GM18502 (cell line): ENCODE data around the gene MALT1.
"Not testable (repeated sequence)": the region's sequence is repeated elsewhere in the genome, so short reads cannot be mapped to it uniquely, and the experiment has no call there.

ENCODE experiments used
- ATAC-seq: cut with Tn5 transposase; IDR thresholded peaks from one replicate; pipeline ENCODE4 v1.9.1; 2021; ENCODE audit warnings: mild to moderate bottlenecking; ENCODE audit not compliant: unreplicated experiment, poor library complexity

The MALT1 gene

DNA sequence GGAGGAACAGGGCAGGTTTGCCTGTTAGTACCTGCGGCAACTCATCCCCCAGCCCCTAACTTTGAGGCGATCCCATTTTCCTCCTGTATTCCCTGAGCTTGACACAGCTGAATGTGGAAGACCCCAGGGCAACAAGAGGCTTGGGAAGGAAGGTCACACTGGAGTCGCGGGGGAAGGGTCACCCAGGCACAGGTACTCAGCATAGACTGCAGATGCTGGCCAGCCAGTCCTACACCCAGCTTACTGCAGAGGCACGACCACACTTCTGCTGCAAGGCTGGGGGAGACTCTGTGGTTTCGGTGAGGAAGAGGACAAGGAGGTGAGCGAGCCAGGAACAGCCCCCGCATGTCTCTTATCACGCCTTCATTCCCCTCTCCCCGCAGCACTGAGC lies 91.5 kb downstream of the MALT1 start:
- no peak for ATAC-seq

DNA sequence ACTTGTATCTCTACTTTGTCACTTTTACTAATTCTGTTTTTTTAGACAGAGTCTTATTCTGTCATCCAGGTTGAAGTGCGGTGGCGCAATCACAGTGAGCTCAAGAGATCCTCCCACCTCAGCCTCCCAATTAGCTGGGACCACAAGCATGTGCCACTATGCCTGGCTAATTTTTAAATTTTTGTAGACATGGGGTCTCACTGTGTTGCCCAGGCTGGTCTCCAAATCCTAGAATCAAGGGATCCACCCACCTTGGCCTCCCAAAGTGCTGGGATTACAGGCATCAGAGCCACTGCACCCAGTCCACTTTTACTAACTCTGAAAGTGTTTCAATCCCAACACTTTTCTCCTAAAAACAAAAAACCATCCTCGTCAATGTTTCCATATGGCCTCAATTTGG lies 94.9 kb downstream of the MALT1 start:
- ATAC-seq, result no peak

DNA sequence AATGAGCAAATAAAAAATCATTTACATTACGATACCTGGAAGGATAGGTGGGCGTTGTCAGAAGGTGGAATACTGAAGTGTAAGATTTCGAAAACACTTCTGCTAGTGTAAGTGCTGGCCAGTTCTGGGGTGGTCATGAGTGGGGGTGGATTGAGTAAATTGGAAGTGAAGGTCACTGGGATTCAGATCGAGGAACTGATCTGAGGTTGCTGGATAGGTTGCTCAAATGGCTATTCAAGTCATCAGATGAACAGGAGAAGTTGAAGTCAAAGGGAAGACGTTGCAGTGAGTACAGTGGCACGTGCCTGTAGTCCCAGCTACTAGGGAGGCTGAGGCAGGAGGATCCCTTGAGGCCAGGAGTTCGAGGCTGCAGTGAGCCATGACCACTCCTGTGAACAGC lies 95.7 kb downstream of the MALT1 start:
- no peak for ATAC-seq

DNA sequence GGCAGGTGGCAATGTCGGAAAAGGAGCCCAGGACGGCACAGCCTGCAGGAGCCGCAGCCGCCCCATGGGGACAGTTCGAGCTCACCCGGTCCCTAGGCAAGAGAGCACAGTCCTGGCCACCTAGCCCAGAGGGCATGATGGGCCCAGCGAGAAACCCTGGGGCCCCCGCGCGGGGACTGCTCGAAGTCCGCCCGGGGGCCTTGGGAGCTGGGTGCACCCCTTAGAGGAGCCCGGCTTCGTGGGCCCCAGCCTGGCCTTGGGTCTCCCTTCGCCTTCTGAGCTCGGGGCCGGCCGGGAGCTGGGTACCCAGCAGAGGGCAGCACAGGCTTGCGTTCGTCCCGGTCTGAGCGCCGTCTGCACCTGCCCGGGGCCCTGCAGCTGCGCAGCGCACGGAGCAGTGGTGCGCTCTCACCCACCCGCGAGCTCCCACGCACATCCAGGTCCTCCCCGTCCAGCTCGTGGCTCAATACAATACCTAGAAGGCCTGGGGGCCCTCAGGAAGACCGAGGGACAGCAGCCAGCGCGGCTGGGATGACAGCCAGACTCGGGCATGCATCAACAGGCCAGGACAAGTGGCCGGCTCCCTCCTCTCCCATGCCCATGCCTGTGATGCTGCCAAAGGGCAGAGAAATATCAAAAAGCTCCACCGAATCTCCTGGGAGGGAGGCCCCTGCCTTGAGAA lies 97.2 kb downstream of the MALT1 start:
- ATAC-seq, result peak; percentile 92

DNA sequence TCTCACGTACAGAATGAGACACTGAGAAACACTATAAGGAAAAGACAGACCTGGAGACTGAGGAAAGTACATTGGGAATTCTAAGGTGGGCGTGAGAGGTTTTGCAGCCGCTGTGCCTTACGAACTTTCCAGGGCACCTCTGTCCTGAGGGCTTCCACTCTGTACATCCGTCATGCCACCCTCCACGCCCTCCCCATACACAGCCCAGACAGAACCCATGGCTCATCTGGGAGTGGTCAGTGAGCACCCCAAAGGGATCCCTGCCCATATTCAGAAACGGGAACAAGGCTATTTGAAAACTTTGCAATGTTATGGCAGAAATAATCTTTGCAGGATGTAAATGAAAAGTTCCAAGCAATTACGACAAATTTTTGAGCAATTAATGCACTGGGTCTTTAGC lies 98.1 kb downstream of the MALT1 start:
- no peak for ATAC-seq

DNA sequence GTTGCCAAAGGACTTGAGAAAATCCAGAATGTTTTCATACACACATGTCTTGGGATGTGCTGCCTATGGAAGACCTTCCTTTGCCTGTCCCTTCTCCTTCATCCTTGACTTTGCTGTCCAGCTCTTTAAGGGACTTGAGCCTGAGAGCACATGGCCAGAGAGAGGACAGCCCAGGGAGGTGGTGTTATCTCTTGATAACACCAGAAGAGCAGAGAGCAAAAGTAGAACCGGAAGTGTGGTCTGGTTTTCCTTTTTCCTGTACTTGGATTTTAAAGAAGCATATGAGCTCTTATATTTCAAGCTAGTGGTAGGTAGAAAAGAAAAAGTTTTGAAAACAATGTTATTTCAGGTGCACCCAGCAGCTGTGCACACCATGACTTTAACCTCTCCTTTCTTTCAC lies 99.3 kb downstream of the MALT1 start:
- no peak for ATAC-seq

DNA sequence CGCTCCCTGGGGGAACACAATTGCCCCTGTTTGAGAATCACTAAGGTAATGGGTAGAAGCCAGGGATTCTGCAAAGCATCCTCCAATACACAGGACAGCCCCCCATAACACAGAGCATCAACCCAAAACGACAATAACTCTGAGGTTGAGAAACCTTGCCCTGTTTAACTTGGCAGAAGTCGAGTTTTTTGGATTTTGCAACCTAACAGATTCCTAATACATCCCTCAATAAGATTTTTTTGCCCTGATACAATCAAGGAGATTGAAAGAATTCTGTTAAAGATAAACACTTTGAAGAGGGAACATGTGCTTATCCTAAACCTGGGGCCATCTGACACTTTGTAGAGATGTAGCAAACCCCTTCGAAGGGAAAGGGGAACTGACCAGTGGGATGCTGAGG lies 100.9 kb downstream of the MALT1 start:
- ATAC-seq, result no peak

DNA sequence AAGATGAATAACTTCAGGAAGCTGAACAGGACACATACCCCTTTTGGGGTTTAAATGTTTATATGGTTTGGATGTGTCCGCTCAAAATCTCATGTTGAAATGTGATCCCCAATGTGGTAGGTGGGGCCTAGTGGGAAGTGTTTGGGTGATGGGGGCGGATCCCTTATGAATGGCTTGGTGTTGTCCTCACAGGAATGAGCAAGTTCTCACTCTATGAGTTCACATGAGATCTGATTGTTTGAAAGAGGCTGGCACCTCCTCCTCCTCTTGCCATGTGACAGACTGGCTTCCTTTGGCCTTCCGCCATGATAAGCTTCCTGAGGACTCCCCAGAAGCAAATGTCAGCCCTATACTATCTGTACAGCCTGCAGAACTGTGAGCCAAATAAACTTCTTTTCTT lies 104.8 kb downstream of the MALT1 start:
- no peak for ATAC-seq

DNA sequence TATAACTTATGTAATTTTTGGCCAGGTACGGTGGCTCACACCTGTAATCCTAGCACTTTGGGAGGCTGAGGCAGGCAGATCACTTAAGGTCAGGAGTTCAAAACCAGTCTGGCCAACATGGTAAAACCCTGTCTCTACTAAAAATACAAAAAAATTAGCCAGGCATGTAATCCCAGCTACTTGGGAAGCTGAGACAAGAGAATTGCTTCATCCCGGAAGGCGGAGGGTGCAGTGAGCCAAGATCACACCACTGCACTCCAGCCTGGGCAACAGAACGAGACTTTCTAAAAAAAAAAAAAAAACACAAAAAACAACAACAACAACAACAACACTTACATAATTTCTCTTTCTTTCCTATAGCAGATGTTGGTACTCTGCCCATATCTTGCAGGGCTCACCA lies 105.3 kb downstream of the MALT1 start:
- not testable (repeated sequence) for ATAC-seq

DNA sequence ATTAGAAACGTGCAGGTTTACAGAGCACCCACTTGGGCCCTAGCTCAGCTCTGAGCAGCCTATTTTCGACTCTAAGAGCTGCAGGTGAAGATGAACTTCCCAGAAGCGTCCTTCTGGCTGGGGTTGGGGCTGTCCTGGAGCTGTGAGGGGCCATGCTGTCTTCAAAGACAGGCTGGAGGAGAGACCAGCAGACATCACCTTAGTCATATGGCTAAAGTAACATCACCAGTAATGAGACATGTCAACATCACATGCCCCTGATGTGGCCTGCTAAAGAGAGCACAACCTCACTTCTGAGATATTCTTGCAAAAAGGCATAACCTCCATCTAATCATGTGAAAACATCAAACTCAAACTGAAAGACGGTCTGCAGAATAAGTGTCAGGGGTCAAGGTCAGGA lies 106.2 kb downstream of the MALT1 start:
- no peak for ATAC-seq

DNA sequence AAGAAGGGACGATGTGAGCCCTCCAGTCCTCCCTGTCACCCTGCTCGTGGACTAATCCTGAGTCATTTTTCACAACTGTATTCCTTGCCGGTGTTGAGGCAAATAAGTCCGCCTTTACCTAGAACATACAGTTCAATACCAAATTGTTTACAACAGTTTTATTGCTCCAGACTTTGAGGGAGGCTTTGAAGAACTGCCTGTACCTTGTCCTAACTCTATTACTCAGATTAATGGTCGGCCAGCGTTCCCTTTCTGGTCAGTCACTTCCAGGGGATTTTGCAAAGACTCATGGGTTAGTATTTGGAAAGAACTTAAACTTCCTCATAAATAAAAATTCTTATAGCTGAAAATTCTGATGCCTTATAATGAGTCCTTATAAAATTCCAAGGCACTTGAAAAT lies 108.3 kb downstream of the MALT1 start:
- no peak for ATAC-seq

DNA sequence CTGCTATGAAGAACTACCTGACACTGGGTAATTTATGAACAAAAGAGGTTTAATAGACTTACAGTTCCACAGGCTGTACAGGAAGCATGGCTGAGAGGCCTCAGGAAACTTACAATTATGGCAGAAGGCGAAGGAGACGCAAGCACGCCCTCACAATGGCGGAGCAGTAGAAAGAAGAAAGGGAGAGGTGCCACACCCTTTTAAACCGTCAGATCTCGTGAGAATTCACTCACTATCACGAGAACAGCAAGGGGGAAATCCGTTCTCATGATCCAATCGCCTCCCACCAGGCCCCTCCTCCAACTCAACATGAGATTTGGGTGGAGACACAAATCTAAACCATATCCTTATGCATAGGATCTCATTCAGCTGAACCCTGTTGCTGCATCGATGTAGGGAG lies 108.8 kb downstream of the MALT1 start:
- no peak for ATAC-seq

DNA sequence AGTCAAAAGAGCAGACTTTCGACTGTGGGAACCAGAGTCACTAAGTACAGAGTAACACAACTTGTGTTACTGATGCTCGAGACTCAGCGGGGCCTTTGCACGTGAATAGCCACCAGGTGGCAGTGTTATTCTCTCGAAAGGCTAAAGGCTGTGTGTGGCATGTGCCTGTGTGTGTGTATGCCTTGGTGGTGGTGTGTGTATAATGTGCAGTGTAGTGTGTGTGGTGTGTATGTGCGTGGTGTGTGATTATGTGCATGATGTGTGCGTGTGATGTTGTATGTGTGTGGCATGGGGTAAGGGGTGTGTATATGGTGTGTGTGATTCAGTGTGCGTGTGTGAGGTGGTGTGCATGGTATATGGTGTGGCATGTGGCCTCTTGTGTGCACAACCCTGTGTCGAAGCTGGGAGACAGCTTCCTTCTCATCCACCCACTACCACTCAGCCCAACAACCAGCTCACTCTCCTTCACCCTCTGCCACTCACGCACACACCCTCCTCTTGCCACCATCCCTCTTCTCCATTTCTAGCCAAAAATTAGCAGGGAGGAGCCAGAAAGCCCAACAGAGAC lies 110.4 kb downstream of the MALT1 start:
- peak; percentile 82 for ATAC-seq

DNA sequence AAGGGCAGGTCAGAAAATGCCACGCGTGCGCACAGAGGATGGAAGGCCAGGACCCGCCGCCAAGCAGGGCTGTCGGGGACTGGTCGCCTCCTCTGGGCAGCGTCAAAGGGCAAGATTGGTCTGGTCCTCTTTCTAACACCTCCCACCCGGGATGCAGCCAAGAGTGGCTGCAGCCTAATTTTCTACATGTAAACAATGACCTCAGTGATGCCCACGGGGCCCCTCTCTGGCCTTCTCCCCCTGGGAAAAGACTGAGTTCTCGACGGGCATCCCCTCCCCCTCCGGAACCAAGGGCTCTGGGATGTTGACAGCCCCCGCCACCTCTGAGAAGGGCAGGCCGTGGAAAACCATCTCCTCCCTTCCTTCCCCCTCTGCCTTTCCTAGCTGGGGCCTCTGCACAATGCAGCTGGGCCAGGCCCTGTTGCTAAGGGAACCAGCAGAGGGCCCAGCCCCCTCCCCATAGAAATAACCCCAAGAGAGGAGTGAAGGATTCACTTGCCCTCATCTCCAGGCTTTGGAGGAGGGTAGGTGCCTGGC lies 113.4 kb downstream of the MALT1 start:
- ATAC-seq, result no peak

DNA sequence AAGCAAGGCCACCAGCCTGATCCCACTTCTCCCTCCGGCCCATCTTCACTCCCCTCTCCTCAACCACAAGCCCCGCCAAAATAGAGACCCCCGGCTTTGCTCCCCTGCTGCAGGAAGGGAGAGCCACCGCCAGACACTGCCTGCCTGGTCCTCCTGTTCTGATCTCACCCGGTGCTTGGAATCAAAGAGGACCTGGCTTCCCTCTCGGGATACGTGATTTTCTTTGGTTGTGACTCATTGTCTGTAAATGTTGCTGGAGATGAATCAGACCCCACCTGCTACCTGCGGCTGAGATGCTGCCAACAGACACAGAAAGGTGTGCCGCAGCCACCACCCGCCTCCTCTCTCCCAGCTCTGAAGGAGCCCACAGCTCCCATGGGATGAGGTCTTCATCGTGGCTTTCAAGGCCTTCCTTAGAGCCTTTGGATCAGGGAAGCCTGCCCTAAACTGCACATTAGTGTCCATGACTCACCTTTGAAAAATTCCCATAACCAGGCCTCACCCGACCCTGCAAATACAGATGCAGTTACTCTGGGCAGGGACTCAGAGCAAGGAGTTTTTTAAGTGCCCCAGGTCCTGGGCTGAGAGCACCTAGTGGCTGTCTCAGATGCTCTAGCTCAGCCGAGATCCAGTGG lies 114.0 kb downstream of the MALT1 start:
- no peak for ATAC-seq

DNA sequence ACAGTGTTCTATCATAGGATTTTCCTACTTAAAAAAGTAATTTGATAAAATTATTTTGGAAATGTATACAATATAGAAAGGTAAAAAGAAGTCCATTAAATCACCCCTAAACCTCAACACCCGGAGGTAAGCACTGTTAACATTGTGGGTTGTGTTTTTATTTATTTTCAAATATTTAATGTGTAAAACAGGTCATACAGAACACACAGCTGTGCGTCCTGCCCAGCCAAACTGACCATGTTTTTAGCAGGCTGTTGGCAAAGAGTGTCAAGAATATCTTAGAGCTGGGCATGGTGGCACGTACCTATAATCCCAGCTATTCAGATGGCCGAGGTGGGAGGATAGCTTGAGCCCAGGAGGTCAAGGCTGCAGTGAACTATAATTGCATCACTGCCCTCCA lies 114.6 kb downstream of the MALT1 start:
- ATAC-seq, result no peak

DNA sequence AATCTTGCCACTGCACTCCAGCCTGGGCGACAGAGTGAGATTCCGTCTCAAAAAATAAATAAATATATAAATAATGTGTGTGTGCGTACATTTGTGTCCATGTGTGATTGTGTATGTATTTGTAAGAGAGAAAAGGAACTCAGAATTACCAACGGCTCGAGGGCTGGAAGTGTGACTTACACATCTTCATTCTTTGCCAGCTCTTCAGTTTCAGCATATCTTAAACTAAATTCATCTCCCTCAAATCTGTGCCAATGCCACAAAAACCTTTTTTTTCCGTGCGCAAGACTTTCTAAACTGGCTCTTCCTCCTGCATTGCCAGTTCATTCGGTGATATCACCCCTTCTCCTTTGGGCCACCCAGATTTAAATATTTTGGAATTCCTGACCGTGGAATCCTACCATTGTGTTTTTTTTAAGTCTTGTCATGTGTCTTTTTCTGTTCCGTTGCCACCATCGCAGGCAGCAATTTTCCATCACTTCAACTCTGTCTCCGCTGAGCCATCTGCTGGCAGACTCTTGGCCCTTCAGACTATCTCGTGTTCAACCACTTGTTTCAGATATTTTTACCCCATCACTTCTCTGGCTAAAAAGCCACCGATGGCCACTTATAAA lies 116.4 kb downstream of the MALT1 start:
- ATAC-seq, result no peak

DNA sequence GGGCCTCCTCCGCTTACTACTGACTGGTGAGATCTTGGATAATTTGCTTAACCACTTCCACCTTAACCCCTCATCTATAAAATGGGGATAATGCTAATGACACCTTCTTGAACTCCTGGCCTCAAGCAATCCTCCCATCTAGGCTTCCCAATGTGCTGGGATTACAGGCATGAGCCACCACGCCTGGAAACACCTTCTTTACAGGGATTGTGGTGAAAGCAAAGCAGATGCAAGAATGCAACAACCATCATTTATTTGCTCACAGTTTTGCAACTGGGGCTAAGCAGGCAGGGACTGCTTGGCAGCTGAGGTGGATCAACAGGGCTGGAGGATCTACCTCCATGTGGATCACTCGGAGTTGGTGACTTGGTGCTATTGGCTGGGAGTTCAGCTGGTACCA lies 117.2 kb downstream of the MALT1 start:
- no peak for ATAC-seq

DNA sequence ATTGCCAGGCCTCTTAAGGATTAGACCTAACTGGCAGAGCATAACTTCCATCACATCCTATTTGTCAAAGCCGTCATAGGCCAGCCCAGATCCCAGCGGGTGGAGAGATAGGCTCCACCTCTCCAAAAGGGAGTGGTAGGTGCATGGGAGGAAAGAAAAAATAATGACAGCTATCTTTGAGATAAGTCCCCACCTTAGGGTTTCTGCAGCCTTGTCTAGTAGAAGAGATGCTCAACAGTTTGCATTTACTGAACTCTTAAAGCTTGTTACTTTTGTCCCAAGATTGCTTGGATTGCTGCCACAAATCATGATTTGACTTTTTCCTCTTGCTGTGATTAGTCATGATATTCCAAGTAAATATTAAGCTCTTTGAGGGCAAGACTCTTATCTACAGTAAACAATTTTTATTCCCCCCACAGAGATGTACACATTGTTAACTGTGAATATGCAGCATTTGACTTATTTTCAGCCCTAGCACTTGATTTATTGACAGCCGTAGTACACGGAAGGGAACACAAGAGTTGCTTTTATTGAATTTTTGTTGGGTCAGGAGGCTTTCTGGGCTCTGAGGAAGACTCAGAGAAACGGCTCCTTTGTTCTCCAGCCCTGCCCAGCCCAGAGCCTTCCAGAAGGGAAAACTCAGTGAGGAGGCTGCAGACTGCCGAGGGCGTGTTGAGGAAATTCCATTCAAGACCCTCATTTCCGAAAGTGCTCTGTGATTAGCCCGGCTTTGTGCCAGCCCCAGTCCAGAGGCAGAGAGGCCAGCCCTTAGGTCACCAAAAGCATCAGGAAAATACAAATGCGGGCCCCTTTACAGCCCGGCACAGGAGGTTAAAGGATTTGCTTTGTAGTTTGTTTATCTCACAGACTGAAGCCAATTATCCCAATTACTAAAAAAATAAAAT lies 118.0 kb downstream of the MALT1 start:
- no peak for ATAC-seq

DNA sequence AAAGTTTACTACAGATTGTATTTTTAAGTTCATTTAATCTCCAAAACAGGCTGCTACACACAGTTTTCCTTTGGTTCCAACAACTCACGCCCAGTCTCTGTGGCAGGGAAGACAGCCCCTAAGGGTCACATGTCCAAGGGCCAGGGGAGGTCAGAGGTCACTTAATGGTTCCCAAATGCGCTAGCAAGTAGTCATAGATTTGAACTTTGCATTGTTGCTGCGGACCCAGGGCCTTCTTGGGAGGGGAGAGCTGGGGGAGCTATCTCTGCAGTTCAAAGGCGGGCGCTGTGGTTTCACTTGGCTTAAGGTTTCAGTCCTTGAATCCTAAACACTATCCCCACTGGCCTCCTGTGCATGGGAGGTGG lies 118.6 kb downstream of the MALT1 start:
- no peak for ATAC-seq
